Endodermal cell (in vitro differentiated cells): ENCODE results near the gene MSMB. TPM values are rescaled to one million over a fixed set of nuclear protein-coding genes. Genes with fewer than 3 reads are reported as not detected.

Source experiments
- DNase-seq: peaks from one replicate; pipeline ENCODE4 v3.0.0-alpha.2; 2017
- H3K27ac ChIP-seq: 2 replicates; pipeline ENCODE4 v1.5.1; 2013; ENCODE audit warnings: mild to moderate bottlenecking, low read depth, low read length, moderate library complexity
- H3K27me3 ChIP-seq: 2 replicates; pipeline ENCODE4 v1.6.1; 2013; ENCODE audit warnings: mild to moderate bottlenecking, low read length, moderate library complexity; ENCODE audit not compliant: insufficient read depth, control insufficient read depth, poor library complexity, severe bottlenecking
- H3K36me3 ChIP-seq: 2 replicates; pipeline ENCODE4 v1.7.0; 2013; ENCODE audit warnings: mild to moderate bottlenecking, low read length, moderate library complexity; ENCODE audit not compliant: control insufficient read depth, insufficient read depth
- H3K4me1 ChIP-seq: one replicate; pipeline ENCODE4 v1.7.0; 2013; ENCODE audit warnings: low read length; ENCODE audit not compliant: control insufficient read depth, insufficient read depth
- H3K4me3 ChIP-seq: 2 replicates; pipeline ENCODE4 v1.5.1; 2013; ENCODE audit warnings: mild to moderate bottlenecking, low read length, moderate library complexity
- H3K9ac ChIP-seq: 2 replicates; pipeline ENCODE4 v1.6.1; 2013; ENCODE audit warnings: mild to moderate bottlenecking, low read length, moderate library complexity; ENCODE audit not compliant: poor library complexity, severe bottlenecking; ENCODE audit errors: extremely low read depth
- H3K9me3 ChIP-seq: 2 replicates; pipeline ENCODE4 v1.6.1; 2013; ENCODE audit warnings: mild to moderate bottlenecking, low read length, moderate library complexity; ENCODE audit not compliant: control insufficient read depth
- H3K27ac Mint-ChIP-seq: 2 replicates; pipeline ENCODE4 v1.8.0; 2020; ENCODE audit warnings: mixed read lengths
- H3K27me3 Mint-ChIP-seq: 2 replicates; pipeline ENCODE4 v1.8.0; 2021; ENCODE audit warnings: mild to moderate bottlenecking, mixed read lengths; ENCODE audit not compliant: insufficient read depth
- H3K36me3 Mint-ChIP-seq: 2 replicates; pipeline ENCODE4 v1.8.0; 2020; ENCODE audit warnings: low read depth, mixed read lengths
- H3K4me1 Mint-ChIP-seq: 2 replicates; pipeline ENCODE4 v1.8.0; 2020; ENCODE audit warnings: mixed read lengths
- H3K4me3 Mint-ChIP-seq: 2 replicates; pipeline ENCODE4 v1.8.0; 2020; ENCODE audit warnings: mild to moderate bottlenecking, moderate library complexity, mixed read lengths
- H3K9me3 Mint-ChIP-seq: 2 replicates; pipeline ENCODE4 v1.8.0; 2020; ENCODE audit warnings: mild to moderate bottlenecking, mixed read lengths
- WGBS, 2 experiments: methylation state at CpG; one replicate each; pipeline versions ENCODE4 v1.1.5 to v1.1.7; 2013; ENCODE audit warnings: missing lambda C conversion rate in 2 of 2, mixed read lengths in 1 of 2; ENCODE audit not compliant: insufficient coverage in 1 of 2, insufficient read length in 1 of 2; 5-methylcytosine and 5-hydroxymethylcytosine counted together
- total RNA-seq, 2 donors: library from RNA; stranded (reverse); fragmentation: NEBNext Ultra II Directional in 1 of 2; extraction: Animal tissue kit (Norgen Biotek cat#: 25700) in 1 of 2; gene quantifications; 2 replicates in 1 of 2; 3 replicates in 1 of 2; pipeline ENCODE4 v1.2.1, GENCODE V29; 2021
- TF ChIP-seq, protein P1 (sequence below): fragments of 200-600 bp; sonication (generic); conservative IDR thresholded peaks from 2 replicates; pipeline ENCODE4 v1.5.0; 2021; ENCODE audit warnings: antibody characterized with exemption, mild to moderate bottlenecking

The MSMB gene
- total RNA-seq, 2 donors from 2014 or later: 2.4 to 2.9 TPM

DNA sequence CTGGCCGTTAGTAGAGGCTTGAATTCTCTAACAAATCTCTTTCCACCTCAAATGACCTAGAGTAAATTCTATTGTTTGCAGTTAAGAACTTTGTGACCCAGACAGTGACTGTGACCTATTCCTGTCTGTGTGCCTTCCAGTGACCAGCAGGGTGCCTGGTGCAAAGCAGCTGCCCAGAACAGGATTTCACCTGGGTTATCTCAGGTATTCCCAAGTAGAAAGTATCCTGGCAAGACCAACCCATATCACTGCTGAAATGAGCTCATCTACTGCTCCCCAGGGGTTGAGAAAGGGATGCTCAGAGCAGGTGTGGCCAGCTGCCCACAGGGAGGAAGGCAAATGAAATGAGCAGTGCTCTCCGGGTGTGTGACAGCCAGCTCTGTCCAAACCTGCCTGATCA lies 2.1 kb upstream of the MSMB start:
- H3K9me3 ChIP-seq: no peaks in the 10 kb centered on the region
- no peak overlapping the region for H3K27ac ChIP-seq
- H3K4me3 ChIP-seq: peak overlapping the region; percentile 28
- no peaks in the 10 kb centered on the region for H3K36me3 ChIP-seq
- H3K4me1 ChIP-seq: peaks cover 30% of the 10 kb centered on the region
- TF ChIP-seq, protein P1, sequence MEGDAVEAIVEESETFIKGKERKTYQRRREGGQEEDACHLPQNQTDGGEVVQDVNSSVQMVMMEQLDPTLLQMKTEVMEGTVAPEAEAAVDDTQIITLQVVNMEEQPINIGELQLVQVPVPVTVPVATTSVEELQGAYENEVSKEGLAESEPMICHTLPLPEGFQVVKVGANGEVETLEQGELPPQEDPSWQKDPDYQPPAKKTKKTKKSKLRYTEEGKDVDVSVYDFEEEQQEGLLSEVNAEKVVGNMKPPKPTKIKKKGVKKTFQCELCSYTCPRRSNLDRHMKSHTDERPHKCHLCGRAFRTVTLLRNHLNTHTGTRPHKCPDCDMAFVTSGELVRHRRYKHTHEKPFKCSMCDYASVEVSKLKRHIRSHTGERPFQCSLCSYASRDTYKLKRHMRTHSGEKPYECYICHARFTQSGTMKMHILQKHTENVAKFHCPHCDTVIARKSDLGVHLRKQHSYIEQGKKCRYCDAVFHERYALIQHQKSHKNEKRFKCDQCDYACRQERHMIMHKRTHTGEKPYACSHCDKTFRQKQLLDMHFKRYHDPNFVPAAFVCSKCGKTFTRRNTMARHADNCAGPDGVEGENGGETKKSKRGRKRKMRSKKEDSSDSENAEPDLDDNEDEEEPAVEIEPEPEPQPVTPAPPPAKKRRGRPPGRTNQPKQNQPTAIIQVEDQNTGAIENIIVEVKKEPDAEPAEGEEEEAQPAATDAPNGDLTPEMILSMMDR: peak; percentile 56
- peak overlapping the region; percentile 35 for H3K9ac ChIP-seq
- no peaks in the 10 kb centered on the region for H3K9me3 Mint-ChIP-seq
- peak overlapping the region; percentile 91 for H3K27ac Mint-ChIP-seq
- no peaks in the 10 kb centered on the region for H3K36me3 Mint-ChIP-seq
- H3K27me3 Mint-ChIP-seq: no peaks in the 10 kb centered on the region
- DNase-seq: peak; percentile 87
- 47 to 86% methylated on average over 1 to 2 of the region's 2 CpGs for WGBS, 2 experiments
- H3K4me3 Mint-ChIP-seq: peak overlapping the region; percentile 4
- H3K4me1 Mint-ChIP-seq: peaks cover 62% of the 10 kb centered on the region
- no peaks in the 10 kb centered on the region for H3K27me3 ChIP-seq

DNA sequence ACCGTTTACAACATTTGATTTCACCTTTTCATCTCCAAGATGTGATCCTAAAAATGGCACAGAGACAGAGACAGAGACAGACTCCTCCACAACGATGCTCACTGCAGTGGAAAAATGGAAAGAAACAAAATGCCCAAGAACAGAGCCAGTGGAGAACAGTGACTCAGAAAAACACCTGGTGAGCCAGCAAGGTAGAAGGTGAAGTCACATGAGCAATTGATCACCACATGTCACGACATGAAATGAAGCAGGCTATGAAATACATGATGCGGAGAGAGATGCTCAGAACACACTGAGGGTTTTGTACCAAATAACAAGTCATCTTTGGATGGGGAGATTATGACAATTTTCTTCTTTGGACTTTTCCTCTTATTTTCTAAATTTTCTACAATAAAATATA lies 3.5 kb downstream of the MSMB start:
- Histone ChIP-seq H3K36me3 (no peaks in the 10 kb centered on the region), H3K27ac (no peak overlapping the region), H3K4me1 (peaks cover 8% of the 10 kb centered on the region), H3K4me3 (no peak overlapping the region), H3K9ac (no peak overlapping the region), H3K27me3 (no peaks in the 10 kb centered on the region), H3K9me3 (no peaks in the 10 kb centered on the region)
- peaks cover 37% of the 10 kb centered on the region for H3K4me1 Mint-ChIP-seq
- no peaks in the 10 kb centered on the region for H3K27me3 Mint-ChIP-seq
- no peaks in the 10 kb centered on the region for H3K9me3 Mint-ChIP-seq
- no peak overlapping the region for H3K4me3 Mint-ChIP-seq
- H3K27ac Mint-ChIP-seq: no peak overlapping the region
- TF ChIP-seq, protein P1: no peak
- 87% methylated on average over 4 of the region's 4 CpGs for WGBS, 2 experiments
- H3K36me3 Mint-ChIP-seq: no peaks in the 10 kb centered on the region
- DNase-seq: no peak

DNA sequence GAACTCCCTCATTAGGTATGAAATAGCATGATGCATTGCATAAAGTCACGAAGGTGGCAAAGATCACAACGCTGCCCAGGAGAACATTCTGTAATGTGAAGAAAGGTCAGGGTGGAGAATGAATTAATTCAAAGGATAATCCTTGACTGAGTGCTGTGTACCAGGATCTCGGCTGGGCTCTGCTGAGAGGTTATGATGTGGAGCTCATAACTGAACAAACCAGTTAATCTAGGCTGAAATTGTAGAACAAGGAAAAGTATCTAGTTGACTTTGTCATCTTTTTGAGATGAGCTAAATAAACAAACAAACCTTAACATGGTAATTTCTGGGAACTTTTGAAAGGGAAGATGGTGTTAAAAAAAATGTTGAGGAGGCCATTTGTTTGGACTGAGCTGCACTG lies 6.1 kb downstream of the MSMB start:
- 94 to 95% methylated on average over 3 of the region's 3 CpGs for WGBS, 2 experiments
- TF ChIP-seq, protein P1: no peak
- Histone ChIP-seq H3K4me3 (no peak overlapping the region), H3K27me3 (no peaks in the 10 kb centered on the region), H3K9me3 (no peaks in the 10 kb centered on the region), H3K27ac (no peak overlapping the region), H3K4me1 (no peaks in the 10 kb centered on the region), H3K9ac (no peak overlapping the region), H3K36me3 (no peaks in the 10 kb centered on the region)
- H3K9me3 Mint-ChIP-seq: no peaks in the 10 kb centered on the region
- no peak overlapping the region for H3K27ac Mint-ChIP-seq
- H3K36me3 Mint-ChIP-seq: no peaks in the 10 kb centered on the region
- no peak overlapping the region for H3K4me3 Mint-ChIP-seq
- H3K27me3 Mint-ChIP-seq: no peaks in the 10 kb centered on the region
- no peak for DNase-seq
- peaks cover 35% of the 10 kb centered on the region for H3K4me1 Mint-ChIP-seq
